Vagina (tissue), 2 donors: Measurements from ENCODE around the gene PSMD1.

ENCODE experiments used
- POLR2A ChIP-seq, 2 donors: fragments of 450-650 bp; IDR thresholded peaks; one replicate each; pipeline ENCODE4 v1.6.1; 2017; ENCODE audit warnings: antibody characterized with exemption in 2 of 2, mild to moderate bottlenecking in 2 of 2, moderate library complexity in 2 of 2
- POLR2AphosphoS5 ChIP-seq, 2 donors: sonication (generic); formaldehyde crosslinking; IDR thresholded peaks; one replicate each; pipeline ENCODE4 v1.9.0; 2017; ENCODE audit warnings: antibody characterized with exemption in 2 of 2, mild to moderate bottlenecking in 2 of 2, low read depth in 1 of 2; ENCODE audit not compliant: insufficient read depth in 1 of 2
- TF ChIP-seq, protein P1 (sequence below), 3 experiments: fragments of 450-650 bp in 2 of 3; fragments of 200-600 bp in 1 of 3; sonication (generic) in 1 of 3; IDR thresholded peaks; one replicate each; pipeline ENCODE4 v1.5.1; 2017 to 2019; ENCODE audit warnings: antibody characterized with exemption in 3 of 3, mild to moderate bottlenecking in 2 of 3, moderate library complexity in 2 of 3

DNA sequence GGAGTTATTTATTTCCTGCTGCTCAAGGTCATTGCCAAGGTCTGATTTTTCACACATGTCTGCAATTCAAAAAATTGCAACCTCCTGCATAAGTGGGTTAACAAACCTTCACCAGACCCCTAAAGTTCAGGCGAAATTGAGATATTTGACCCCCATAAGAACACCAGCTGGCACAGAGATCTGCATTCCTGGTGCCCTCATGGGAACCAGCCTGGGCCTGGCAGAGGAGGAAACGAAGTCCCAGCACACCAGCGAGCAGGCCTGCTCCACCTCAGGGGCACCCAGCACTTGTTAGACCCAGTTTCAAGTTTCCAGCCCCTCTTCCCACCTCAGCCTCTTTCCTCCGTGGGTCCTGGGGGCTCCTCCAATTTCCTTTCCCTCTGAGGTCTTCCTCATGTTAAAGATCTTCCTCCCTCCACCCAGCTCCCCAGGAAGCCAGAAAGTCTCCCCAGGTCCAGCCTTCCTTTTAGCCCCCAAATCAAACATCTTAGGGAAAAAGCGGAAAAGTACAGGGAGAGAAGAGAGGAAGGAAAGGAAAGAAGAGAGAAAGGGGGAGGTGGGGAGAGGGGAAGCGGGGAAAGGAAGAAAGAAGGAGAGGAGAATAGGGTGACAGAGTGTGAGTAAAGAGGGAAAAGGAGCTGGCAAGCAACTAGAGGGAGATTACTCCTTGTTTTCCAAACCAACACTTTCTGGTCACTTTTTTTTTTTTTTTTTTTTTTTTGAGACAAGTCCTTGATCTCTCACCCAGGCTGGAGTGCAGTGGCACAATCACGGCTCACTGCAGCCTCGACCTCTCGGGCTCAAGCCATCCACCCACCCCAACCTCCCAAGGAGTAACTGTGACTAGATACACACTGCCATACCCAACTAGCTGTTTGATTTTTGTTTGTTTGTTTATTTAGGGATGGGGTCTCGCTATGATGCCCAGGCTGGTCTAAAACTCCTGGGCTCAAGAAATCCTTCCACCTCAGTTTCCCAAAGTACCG is 23.2 kb upstream of the PSMD1 start:
- TF ChIP-seq POLR2A (IDR thresholded peaks at IDR 0.05) (no peak), POLR2AphosphoS5 (IDR thresholded peaks at IDR 0.05; ENCODE audit: insufficient read depth in 1 of 2, low read depth in 1 of 2) (no peak)
- TF ChIP-seq, protein P1, sequence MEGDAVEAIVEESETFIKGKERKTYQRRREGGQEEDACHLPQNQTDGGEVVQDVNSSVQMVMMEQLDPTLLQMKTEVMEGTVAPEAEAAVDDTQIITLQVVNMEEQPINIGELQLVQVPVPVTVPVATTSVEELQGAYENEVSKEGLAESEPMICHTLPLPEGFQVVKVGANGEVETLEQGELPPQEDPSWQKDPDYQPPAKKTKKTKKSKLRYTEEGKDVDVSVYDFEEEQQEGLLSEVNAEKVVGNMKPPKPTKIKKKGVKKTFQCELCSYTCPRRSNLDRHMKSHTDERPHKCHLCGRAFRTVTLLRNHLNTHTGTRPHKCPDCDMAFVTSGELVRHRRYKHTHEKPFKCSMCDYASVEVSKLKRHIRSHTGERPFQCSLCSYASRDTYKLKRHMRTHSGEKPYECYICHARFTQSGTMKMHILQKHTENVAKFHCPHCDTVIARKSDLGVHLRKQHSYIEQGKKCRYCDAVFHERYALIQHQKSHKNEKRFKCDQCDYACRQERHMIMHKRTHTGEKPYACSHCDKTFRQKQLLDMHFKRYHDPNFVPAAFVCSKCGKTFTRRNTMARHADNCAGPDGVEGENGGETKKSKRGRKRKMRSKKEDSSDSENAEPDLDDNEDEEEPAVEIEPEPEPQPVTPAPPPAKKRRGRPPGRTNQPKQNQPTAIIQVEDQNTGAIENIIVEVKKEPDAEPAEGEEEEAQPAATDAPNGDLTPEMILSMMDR (IDR thresholded peaks at IDR 0.05) = no peak
